Sigmoid colon (tissue), 7 donors: ENCODE measurements around the gene ITPR2. TPM values are rescaled to one million over a fixed set of nuclear protein-coding genes. Genes with fewer than 3 reads are reported as not detected.

ENCODE experiments used
- DNase-seq: peaks from one replicate; pipeline ENCODE4 v3.0.0-alpha.2; 2019
- H3K27ac ChIP-seq, 4 donors: fragments of 200-600 bp; sonication (generic); one replicate each; pipeline ENCODE4 v1.5.1; 2016 to 2019; ENCODE audit warnings: mild to moderate bottlenecking in 1 of 4
- H3K27me3 ChIP-seq, 3 donors: fragments of 200-600 bp; sonication (generic); one replicate each; pipeline ENCODE4 v1.5.1; 2019; ENCODE audit warnings: mild to moderate bottlenecking in 1 of 3
- H3K36me3 ChIP-seq, 4 donors: fragments of 200-600 bp; sonication (generic); one replicate each; pipeline ENCODE4 v1.5.1; 2016 to 2019
- H3K4me1 ChIP-seq, 4 donors: fragments of 200-600 bp; sonication (generic); one replicate each; pipeline ENCODE4 v1.5.1; 2017 to 2019
- H3K4me3 ChIP-seq, 4 donors: fragments of 200-600 bp; sonication (generic); one replicate each; pipeline ENCODE4 v1.5.1; 2017 to 2019; ENCODE audit warnings: mild to moderate bottlenecking in 2 of 4, moderate library complexity in 1 of 4
- H3K9me3 ChIP-seq, 4 donors: fragments of 200-600 bp in 3 of 4; sonication (generic) in 3 of 4; one replicate each; pipeline versions ENCODE4 v1.5.1 to v1.6.1; 2013 to 2019
- CTCF ChIP-seq, 4 experiments: fragments of 450-650 bp in 3 of 4; fragments of 200-600 bp in 1 of 4; IDR thresholded peaks; one replicate each; pipeline ENCODE4 v1.5.1; 2016 to 2019; ENCODE audit warnings: antibody characterized with exemption in 4 of 4, mild to moderate bottlenecking in 3 of 4, moderate library complexity in 2 of 4
- EP300 ChIP-seq, 4 donors: sonication (generic); formaldehyde crosslinking; IDR thresholded peaks; one replicate each; pipeline ENCODE4 v1.6.1; 2017; ENCODE audit warnings: antibody characterized with exemption in 4 of 4
- POLR2A ChIP-seq, 2 donors: fragments of 450-650 bp; IDR thresholded peaks; one replicate each; pipeline ENCODE4 v1.6.1; 2016; ENCODE audit warnings: antibody characterized with exemption in 2 of 2, mild to moderate bottlenecking in 2 of 2, moderate library complexity in 2 of 2
- POLR2AphosphoS5 ChIP-seq, 4 donors: sonication (generic); formaldehyde crosslinking; IDR thresholded peaks; one replicate each; pipeline ENCODE4 v1.6.1; 2017; ENCODE audit warnings: antibody characterized with exemption in 4 of 4
- WGBS, 2 donors: extraction: QIAGEN DNeasy Blood & Tissue Kit; methylation state at CpG; one replicate each; pipeline ENCODE4 v1.1.7; 2013; 5-methylcytosine and 5-hydroxymethylcytosine counted together
- intact Hi-C: fragments of 100-400 bp; cut with DNase I; formaldehyde crosslinking; loops from one replicate; pipeline ENCODE4 v1.15.1; 2023
- polyA plus RNA-seq, 3 donors: library from polyadenylated mRNA; stranded (reverse); fragments of 200-250 nt; gene quantifications; one replicate each; pipeline ENCODE4 v1.2.3, GENCODE V29; 2013
- total RNA-seq, 4 donors: library from RNA; depleted of rRNA; stranded (reverse); fragments of >200 nt; gene quantifications; one replicate each; pipeline ENCODE4 v1.1.0, GENCODE V29; 2016
- donor health status: healthy with polysubstance abuse.
- donor health status: Bipolar disorder and iron deficiency.
- donor health status: healthy.

The ITPR2 gene
- total and polyA plus RNA-seq, 7 donors = 1.4 to 78.1 (median 58.9) TPM

DNA sequence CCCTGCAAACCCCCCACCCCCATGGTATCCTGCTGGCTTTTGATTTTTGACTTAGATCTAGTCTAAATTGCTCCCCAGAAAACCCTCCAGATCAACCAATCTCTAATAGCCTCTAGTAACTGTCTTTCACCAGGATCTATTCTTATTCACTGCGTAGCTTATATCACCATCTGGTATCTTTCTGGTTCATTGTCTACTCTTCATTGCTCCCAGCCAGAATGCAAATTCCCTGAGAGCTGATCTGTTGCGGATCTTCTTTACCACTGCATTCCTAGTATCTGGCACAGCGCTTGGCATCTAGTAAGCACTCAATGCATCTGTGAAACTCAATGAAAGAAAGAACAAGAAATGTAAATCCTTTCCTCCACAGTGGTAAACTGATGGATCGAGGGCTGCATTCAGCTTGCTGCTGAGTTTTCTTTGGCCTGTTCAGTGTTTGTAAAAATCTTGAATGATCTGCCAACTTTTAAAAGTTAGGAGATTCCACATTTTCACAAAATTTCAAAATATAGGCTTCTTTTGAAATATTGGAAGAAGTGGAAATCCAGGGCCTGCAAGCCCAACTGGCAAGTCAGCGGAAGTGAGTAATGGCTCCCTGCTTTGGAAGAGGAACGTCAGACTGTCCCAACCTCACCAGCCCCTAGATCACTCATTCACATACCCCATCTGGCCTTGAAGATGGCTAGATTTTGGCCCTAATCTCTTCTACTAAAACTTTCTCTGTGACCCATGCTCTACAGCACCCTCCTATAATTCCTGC lies 363.4 kb downstream of the ITPR2 start:
- 91 to 97% methylated on average over 6 of the region's 6 CpGs for WGBS, 2 donors
- no peaks in the 10 kb centered on the region for H3K27me3 ChIP-seq
- no peaks in the 10 kb centered on the region for H3K4me1 ChIP-seq
- no peak for DNase-seq
- no peaks in the 10 kb centered on the region for H3K36me3 ChIP-seq
- intact Hi-C loops = no loop called here
- H3K9me3 ChIP-seq = no peaks in the 10 kb centered on the region
- TF ChIP-seq CTCF (IDR thresholded peaks at IDR 0.05) = no peak
- no peak for TF ChIP-seq POLR2AphosphoS5 (IDR thresholded peaks at IDR 0.05)
- TF ChIP-seq POLR2A (IDR thresholded peaks at IDR 0.05) = no peak
- TF ChIP-seq EP300 (IDR thresholded peaks at IDR 0.05) = no peak
- no peak overlapping the region for H3K27ac ChIP-seq
- no peak overlapping the region for H3K4me3 ChIP-seq

DNA sequence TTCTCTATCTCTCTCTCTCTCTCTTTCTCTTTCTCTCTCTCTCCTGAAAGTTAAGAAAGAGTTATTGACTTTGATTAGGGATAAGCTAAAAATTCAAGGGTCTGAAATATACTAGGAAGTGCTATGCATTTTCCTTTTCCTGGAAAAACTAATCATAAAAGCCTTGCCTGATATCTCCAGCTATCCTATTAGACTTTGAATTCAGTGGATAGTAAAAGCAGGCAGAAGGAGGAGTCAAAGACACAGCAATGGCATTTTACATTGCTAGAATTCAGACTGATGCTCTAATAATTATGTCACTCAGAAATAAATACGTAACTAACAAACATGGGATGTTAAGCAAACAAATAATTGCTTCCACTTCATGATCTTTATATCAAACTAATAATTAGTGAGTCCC lies 365.6 kb downstream of the ITPR2 start:
- Histone ChIP-seq H3K4me1 (no peaks in the 10 kb centered on the region), H3K36me3 (peaks cover 0 to 16% (median 1%) of the 10 kb centered on the region in 4 donors), H3K9me3 (no peaks in the 10 kb centered on the region), H3K27ac (no peak overlapping the region), H3K27me3 (no peaks in the 10 kb centered on the region), H3K4me3 (no peak overlapping the region)
- no peak for DNase-seq
- TF ChIP-seq CTCF (IDR thresholded peaks at IDR 0.05) = no peak
- no peak for TF ChIP-seq POLR2AphosphoS5 (IDR thresholded peaks at IDR 0.05)
- TF ChIP-seq POLR2A (IDR thresholded peaks at IDR 0.05) = no peak
- TF ChIP-seq EP300 (IDR thresholded peaks at IDR 0.05) = no peak
- 96% methylated on average over 1 of the region's 1 CpG for WGBS, 2 donors
- intact Hi-C loops = no loop called here

- no peaks in the 10 kb centered on the region for H3K27me3 ChIP-seq
- H3K4me1 ChIP-seq = no peaks in the 10 kb centered on the region
- intact Hi-C loops = no loop called here
- TF ChIP-seq CTCF (IDR thresholded peaks at IDR 0.05) (no peak), POLR2AphosphoS5 (IDR thresholded peaks at IDR 0.05) (no peak)
- H3K9me3 ChIP-seq = no peaks in the 10 kb centered on the region
- 70 to 87% methylated on average over 2 of the region's 2 CpGs for WGBS, 2 donors
- no peak overlapping the region for H3K4me3 ChIP-seq
- H3K27ac ChIP-seq = no peak overlapping the region
- DNase-seq = no peak
- peaks cover 0 to 16% (median 1%) of the 10 kb centered on the region in 4 donors for H3K36me3 ChIP-seq
Observed at GRCh38 chr12:26466726-26467125, 366.3 kb downstream of the ITPR2 start.

DNA sequence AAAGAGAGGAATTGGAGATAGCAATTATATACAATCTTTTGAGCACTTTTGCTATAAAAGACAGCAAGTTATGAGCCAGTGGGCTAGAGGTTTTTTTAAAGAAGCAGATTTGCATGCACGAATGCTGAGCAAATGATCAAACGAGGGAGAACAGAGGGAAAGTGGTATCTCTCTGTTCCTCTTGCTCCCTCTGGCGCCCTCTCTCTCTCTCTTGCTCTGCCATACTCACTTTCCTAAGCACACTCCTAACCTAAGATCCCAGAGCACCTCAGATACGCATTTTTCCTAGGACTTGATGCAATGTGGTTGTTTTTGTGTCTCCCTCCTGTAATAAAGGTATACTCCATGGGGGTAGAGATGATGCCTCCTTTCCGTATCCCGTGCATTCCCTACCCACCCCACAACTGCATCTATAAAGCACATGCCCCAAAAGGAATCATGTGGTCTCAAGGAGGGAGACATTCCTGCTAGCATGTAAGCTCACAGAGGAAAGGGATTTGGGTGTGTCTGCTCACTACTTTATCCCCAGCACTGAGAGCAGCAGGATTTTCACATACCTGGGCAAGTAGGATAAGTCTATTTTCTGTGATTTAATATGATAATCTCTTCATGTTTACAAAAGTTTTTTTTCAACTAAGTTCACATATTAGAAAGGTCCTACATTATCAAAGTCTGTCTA lies 367.4 kb downstream of the ITPR2 start:
- H3K4me3 ChIP-seq = no peak overlapping the region
- no peak for TF ChIP-seq EP300 (IDR thresholded peaks at IDR 0.05)
- no peak for TF ChIP-seq CTCF (IDR thresholded peaks at IDR 0.05)
- no peak for TF ChIP-seq POLR2AphosphoS5 (IDR thresholded peaks at IDR 0.05)
- no peaks in the 10 kb centered on the region for H3K9me3 ChIP-seq
- H3K36me3 ChIP-seq = peaks cover 0 to 16% (median 1%) of the 10 kb centered on the region in 4 donors
- intact Hi-C loops = no loop called here
- H3K27ac ChIP-seq = no peak overlapping the region
- no peak for DNase-seq
- H3K27me3 ChIP-seq = no peaks in the 10 kb centered on the region
- no peaks in the 10 kb centered on the region for H3K4me1 ChIP-seq
- WGBS, 2 donors = 90 to 95% methylated on average over 6 of the region's 6 CpGs
